Measurements from ENCODE around the gene PXMP2.

The PXMP2 gene

DNA sequence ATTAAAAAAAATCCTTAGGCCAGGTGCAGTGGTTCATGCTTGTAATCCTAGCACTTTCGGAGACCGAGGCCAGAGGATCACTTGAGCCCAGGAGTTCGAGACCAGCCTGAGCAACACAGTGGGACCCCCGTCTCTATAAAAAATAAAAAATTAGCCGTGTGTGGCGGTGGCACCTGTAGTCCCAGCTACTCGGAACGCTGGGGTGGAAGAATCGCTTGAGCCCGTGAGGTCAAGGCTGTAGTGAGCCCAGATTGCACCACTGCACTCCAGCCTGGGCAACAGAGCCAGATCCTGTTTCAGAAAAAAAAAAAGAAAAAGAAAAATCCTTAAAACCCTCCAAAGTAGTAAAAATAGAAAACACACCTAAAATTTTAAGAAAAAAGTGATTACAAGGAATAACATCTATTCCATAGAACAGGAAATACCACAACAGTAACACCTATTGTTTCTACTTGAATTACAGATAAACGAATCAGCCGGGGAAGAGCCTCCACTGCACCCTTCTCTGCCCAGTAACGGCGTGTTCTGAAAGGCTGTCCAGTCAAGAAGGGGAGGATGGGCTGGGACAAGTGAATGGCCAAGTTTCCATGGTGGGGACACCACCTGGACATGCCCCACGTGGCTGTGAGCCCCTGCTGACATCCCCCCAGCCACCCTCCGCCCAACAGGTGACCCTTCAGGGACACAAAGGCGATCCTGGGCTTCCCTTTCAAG is 18.1 kb upstream of the PXMP2 start:
- TF ChIP-seq, protein P1, sequence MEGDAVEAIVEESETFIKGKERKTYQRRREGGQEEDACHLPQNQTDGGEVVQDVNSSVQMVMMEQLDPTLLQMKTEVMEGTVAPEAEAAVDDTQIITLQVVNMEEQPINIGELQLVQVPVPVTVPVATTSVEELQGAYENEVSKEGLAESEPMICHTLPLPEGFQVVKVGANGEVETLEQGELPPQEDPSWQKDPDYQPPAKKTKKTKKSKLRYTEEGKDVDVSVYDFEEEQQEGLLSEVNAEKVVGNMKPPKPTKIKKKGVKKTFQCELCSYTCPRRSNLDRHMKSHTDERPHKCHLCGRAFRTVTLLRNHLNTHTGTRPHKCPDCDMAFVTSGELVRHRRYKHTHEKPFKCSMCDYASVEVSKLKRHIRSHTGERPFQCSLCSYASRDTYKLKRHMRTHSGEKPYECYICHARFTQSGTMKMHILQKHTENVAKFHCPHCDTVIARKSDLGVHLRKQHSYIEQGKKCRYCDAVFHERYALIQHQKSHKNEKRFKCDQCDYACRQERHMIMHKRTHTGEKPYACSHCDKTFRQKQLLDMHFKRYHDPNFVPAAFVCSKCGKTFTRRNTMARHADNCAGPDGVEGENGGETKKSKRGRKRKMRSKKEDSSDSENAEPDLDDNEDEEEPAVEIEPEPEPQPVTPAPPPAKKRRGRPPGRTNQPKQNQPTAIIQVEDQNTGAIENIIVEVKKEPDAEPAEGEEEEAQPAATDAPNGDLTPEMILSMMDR (conservative IDR thresholded peaks at IDR 0.05; ENCODE audit: low read depth, low read length), result no peak
- no peak overlapping the region for H3K4me3 ChIP-seq (ENCODE audit: low read depth, low read length)
- DNase-seq (ENCODE audit: low read depth), result no peak

- no peak for DNase-seq (ENCODE audit: low read depth)
- TF ChIP-seq, protein P1 (conservative IDR thresholded peaks at IDR 0.05; ENCODE audit: low read depth, low read length), result no peak
These were observed 15.3 kb upstream of the PXMP2 start for GRCh38 chr12:132672116-132672515.

DNA sequence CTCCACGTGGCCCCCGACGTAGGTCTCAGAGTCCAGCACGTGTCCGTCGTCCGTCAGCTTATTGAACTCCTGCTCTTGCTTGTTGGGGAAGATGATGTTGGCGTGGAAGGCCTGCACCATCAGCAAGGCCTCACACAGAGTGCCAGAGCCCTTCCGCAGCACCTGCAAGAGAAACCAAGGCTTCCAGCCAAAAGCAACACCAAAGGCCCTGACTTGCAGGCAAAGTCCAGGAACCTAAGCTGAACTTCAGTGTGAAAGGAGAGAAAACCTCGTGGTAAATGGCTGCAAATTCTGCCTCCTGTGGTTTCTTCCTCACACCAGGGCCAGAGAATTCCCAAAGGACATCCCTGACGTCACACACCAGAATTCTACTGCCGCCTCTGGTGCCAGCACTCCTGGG is 14.7 kb upstream of the PXMP2 start:
- TF ChIP-seq, protein P1 (conservative IDR thresholded peaks at IDR 0.05; ENCODE audit: low read depth, low read length), result no peak
- DNase-seq (ENCODE audit: low read depth), result no peak
- H3K4me3 ChIP-seq (ENCODE audit: low read depth, low read length), result no peak overlapping the region

More at GRCh38 chr12:132672116-132672515, 15.3 kb upstream of the PXMP2 start:
- H3K4me3 ChIP-seq (ENCODE audit: low read depth, low read length), result no peak overlapping the region

DNA sequence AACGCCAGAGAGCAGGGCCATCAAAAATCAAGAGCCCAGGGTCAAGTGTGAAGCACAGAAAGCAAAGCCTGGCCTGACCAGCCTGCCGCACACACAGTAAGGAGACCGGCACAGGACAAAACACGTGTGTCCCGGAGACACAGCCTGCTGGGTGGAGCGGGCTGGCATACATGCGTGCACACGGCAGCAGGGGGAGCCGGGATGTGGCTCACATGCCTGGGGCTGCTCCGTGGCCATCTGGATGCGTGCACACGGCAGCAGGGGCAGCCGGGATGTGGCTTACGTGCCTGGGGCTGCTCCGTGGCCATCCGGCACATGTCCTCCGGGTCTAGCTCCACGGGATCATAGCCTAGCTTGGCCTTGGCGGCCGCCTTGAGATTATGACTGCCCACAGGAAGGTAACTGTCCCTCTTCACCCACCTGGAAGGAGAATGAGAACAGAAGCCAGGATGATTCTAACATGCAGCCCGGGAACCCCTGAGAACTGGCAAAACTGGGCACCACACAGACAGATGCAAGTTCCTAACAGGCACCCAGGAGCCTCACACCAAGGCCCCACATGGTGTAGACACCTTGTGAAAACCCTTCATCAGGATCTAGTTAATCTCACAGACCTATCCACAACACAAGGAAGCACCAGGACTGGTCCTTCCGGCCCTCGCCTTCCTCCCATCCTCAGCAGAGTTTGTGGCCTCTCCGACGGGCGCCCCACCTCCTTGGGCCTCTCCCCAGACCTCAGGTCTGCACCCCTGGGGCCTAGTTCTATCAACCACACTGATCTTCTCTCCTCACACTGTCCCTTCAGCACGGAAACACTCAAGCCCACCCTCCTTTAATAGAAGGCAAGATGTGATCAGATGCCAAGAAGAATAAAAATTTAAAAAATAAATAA is 13.9 kb upstream of the PXMP2 start:
- TF ChIP-seq, protein P1 (conservative IDR thresholded peaks at IDR 0.05; ENCODE audit: low read depth, low read length), result no peak
- no peak for DNase-seq (ENCODE audit: low read depth)

GRCh38 chr12:132674561-132674960 is 12.8 kb upstream of the PXMP2 start:
- TF ChIP-seq, protein P1 (conservative IDR thresholded peaks at IDR 0.05; ENCODE audit: low read depth, low read length), result no peak
- H3K4me3 ChIP-seq (ENCODE audit: low read depth, low read length), result no peak overlapping the region
- DNase-seq (ENCODE audit: low read depth), result no peak

More for the DNA sequence above, 13.9 kb upstream of the PXMP2 start:
- no peak overlapping the region for H3K4me3 ChIP-seq (ENCODE audit: low read depth, low read length)

- DNase-seq (ENCODE audit: low read depth), result no peak
- H3K4me3 ChIP-seq (ENCODE audit: low read depth, low read length), result no peak overlapping the region
- TF ChIP-seq, protein P1 (conservative IDR thresholded peaks at IDR 0.05; ENCODE audit: low read depth, low read length), result no peak
These were observed 11.5 kb upstream of the PXMP2 start for GRCh38 chr12:132675757-132676432.

Measured in choroid plexus epithelial cell (primary cell).